Measurements from ENCODE around the gene INS. TPM values are rescaled to one million over a fixed set of nuclear protein-coding genes. Genes with fewer than 3 reads are reported as not detected.

INS gene
- total RNA-seq, 6 donors from 2014 or later: 0.67 TPM; not detected in 5

DNA sequence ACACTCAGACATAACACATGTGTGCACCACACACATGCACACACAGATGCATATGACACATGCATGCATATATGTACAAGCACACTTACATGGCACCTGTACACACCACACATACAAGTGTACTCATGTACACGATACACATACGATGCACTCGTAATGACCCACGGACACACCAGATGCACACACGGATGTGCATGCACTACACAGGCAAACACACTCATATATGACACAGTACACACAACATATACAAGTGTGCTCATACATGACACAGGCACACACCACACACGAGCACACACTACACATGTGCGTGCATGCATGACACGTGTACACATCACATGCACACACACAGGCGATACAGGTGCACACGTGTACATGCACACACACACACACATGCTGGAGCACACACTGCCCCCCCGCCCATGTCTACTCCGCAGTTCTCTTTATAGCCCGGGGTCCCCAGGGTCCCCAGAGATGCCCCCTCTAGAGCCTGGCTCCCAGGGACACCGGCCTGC is 15.4 kb upstream of the INS start:
- H3K9me3 ChIP-seq: no peaks in the 10 kb centered on the region
- ATAC-seq (ENCODE audit: low FRiP score in 2 of 2) (no peak), DNase-seq (no peak)
- H3K27me3 ChIP-seq: no peaks in the 10 kb centered on the region
- no peaks in the 10 kb centered on the region for H3K36me3 ChIP-seq
- H3K27ac ChIP-seq: no peak overlapping the region
- WGBS, 2 donors: 96 to 99% methylated on average over 9 to 14 of the region's 14 CpGs
- H3K4me3 ChIP-seq: no peak overlapping the region
- TF ChIP-seq, protein P1, sequence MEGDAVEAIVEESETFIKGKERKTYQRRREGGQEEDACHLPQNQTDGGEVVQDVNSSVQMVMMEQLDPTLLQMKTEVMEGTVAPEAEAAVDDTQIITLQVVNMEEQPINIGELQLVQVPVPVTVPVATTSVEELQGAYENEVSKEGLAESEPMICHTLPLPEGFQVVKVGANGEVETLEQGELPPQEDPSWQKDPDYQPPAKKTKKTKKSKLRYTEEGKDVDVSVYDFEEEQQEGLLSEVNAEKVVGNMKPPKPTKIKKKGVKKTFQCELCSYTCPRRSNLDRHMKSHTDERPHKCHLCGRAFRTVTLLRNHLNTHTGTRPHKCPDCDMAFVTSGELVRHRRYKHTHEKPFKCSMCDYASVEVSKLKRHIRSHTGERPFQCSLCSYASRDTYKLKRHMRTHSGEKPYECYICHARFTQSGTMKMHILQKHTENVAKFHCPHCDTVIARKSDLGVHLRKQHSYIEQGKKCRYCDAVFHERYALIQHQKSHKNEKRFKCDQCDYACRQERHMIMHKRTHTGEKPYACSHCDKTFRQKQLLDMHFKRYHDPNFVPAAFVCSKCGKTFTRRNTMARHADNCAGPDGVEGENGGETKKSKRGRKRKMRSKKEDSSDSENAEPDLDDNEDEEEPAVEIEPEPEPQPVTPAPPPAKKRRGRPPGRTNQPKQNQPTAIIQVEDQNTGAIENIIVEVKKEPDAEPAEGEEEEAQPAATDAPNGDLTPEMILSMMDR (IDR thresholded peaks at IDR 0.05): no peak
- no peak for TF ChIP-seq EP300 (IDR thresholded peaks at IDR 0.05)
- no peak for TF ChIP-seq POLR2AphosphoS5 (IDR thresholded peaks at IDR 0.05)
- no peak for TF ChIP-seq POLR2A (IDR thresholded peaks at IDR 0.05)
- no peaks in the 10 kb centered on the region for H3K4me1 ChIP-seq

DNA sequence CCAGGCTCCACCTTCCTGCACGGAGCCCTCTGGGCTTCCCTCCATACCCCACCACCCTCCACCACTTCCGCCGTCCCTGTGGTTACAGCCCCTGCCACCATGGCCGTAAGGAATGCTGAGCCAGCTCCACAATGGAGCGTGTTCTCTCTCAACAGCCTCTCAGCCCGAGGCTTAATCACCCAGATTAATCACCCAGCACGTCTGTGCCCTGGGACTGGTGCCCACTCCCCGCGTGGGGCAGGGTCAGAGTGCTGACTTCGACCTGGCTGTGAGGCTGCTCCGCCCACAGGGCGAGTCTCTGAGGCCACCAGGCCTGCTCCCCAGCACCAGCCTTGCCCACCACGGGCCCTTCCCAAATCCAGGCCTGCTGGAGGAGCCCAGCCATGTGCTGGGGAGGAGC is 14.7 kb upstream of the INS start:
- Histone ChIP-seq H3K4me1 (no peaks in the 10 kb centered on the region), H3K9me3 (no peaks in the 10 kb centered on the region), H3K27me3 (no peaks in the 10 kb centered on the region), H3K36me3 (no peaks in the 10 kb centered on the region), H3K27ac (no peak overlapping the region), H3K4me3 (no peak overlapping the region)
- TF ChIP-seq, protein P1 (IDR thresholded peaks at IDR 0.05): no peak
- no peak for TF ChIP-seq EP300 (IDR thresholded peaks at IDR 0.05)
- TF ChIP-seq POLR2AphosphoS5 (IDR thresholded peaks at IDR 0.05): no peak
- no peak for TF ChIP-seq POLR2A (IDR thresholded peaks at IDR 0.05)
- WGBS, 2 donors: 52 to 61% methylated on average over 5 to 13 of the region's 13 CpGs
- DNase-seq: peak in 1 of 2 donors; percentile 58
- no peak for ATAC-seq (ENCODE audit: low FRiP score in 2 of 2)

GRCh38 chr11:2174361-2174760 is 13.4 kb upstream of the INS start:
- TF ChIP-seq POLR2AphosphoS5 (IDR thresholded peaks at IDR 0.05) (no peak), POLR2A (IDR thresholded peaks at IDR 0.05) (no peak), EP300 (IDR thresholded peaks at IDR 0.05) (no peak)
- TF ChIP-seq, protein P1 (IDR thresholded peaks at IDR 0.05): no peak
- DNase-seq: peak in 1 of 2 donors; percentile 77
- WGBS, 2 donors: 88% methylated on average over 11 of the region's 11 CpGs; no CpG with 5 or more reads in 1 of the 2 donors

GRCh38 chr11:2173761-2174160 is 12.8 kb upstream of the INS start:
- Histone ChIP-seq H3K4me3 (no peak overlapping the region), H3K27me3 (no peaks in the 10 kb centered on the region), H3K4me1 (no peaks in the 10 kb centered on the region), H3K36me3 (no peaks in the 10 kb centered on the region), H3K27ac (no peak overlapping the region), H3K9me3 (no peaks in the 10 kb centered on the region)
- ATAC-seq (ENCODE audit: low FRiP score in 2 of 2): no peak
- TF ChIP-seq POLR2AphosphoS5 (IDR thresholded peaks at IDR 0.05) (no peak), POLR2A (IDR thresholded peaks at IDR 0.05) (no peak), EP300 (IDR thresholded peaks at IDR 0.05) (no peak)
- TF ChIP-seq, protein P1 (IDR thresholded peaks at IDR 0.05): no peak
- DNase-seq: peak in 1 of 2 donors; percentile 59
- WGBS, 2 donors: 59% methylated on average over 9 of the region's 11 CpGs; no CpG with 5 or more reads in 1 of the 2 donors

More at GRCh38 chr11:2174361-2174760, 13.4 kb upstream of the INS start:
- Histone ChIP-seq H3K4me3 (no peak overlapping the region), H3K4me1 (no peaks in the 10 kb centered on the region), H3K27me3 (no peaks in the 10 kb centered on the region), H3K9me3 (no peaks in the 10 kb centered on the region), H3K36me3 (no peaks in the 10 kb centered on the region), H3K27ac (no peak overlapping the region)
- no peak for ATAC-seq (ENCODE audit: low FRiP score in 2 of 2)

- WGBS, 2 donors: 81 to 82% methylated on average over 14 to 16 of the region's 16 CpGs
- Histone ChIP-seq H3K4me3 (no peak overlapping the region), H3K27ac (no peak overlapping the region), H3K4me1 (no peaks in the 10 kb centered on the region), H3K27me3 (no peaks in the 10 kb centered on the region), H3K36me3 (no peaks in the 10 kb centered on the region), H3K9me3 (no peaks in the 10 kb centered on the region)
- TF ChIP-seq EP300 (IDR thresholded peaks at IDR 0.05) (no peak), POLR2AphosphoS5 (IDR thresholded peaks at IDR 0.05) (no peak)
- TF ChIP-seq, protein P1 (IDR thresholded peaks at IDR 0.05): no peak
- DNase-seq: peak in 1 of 2 donors; percentile 40
- ATAC-seq (ENCODE audit: low FRiP score in 2 of 2): no peak
Observed at GRCh38 chr11:2173150-2173693, 12.2 kb upstream of the INS start.

All from upper lobe of left lung (tissue), 6 donors.